WTC11 (cell line): Measurements from ENCODE around the gene AQP4. TPM values are rescaled to one million over a fixed set of nuclear protein-coding genes. Genes with fewer than 3 reads are reported as not detected.
A peak's percentile ranks its signal among the peaks of the same experiment; 100 is the strongest.

Experiments used
- ATAC-seq: fragments of 200-7000 bp; cut with Tn5 transposase; 2 replicates; pipeline ENCODE4 v1.10.0; 2021; ENCODE audit warnings: mild to moderate bottlenecking, moderate library complexity
- CTCF ChIA-PET: fragments of 300-600 bp; sonication (Branson Sonifier 250); formaldehyde crosslinking; loops from one replicate; lab custom pipeline; 2021; ENCODE audit warnings: antibody characterized with exemption; lab: Charles Lee
- POLR2A ChIA-PET: fragments of 350-600 bp; sonication (Branson Sonifier 250); formaldehyde crosslinking; loops from one replicate; lab custom pipeline; 2021; ENCODE audit warnings: antibody characterized with exemption; lab: Charles Lee
- DNase-seq: peaks from one replicate; pipeline ENCODE4 v3.0.0; 2021; ENCODE audit warnings: low spot score
- H3K27ac Mint-ChIP-seq: 2 replicates; pipeline ENCODE4 v1.8.0; 2021; ENCODE audit warnings: mixed read lengths
- H3K27me3 Mint-ChIP-seq: 2 replicates; pipeline ENCODE4 v1.8.0; 2021; ENCODE audit warnings: low read depth, mild to moderate bottlenecking, moderate library complexity, mixed read lengths
- H3K36me3 Mint-ChIP-seq: 2 replicates; pipeline ENCODE4 v1.8.0; 2021; ENCODE audit warnings: mixed read lengths
- H3K4me1 Mint-ChIP-seq: 2 replicates; pipeline ENCODE4 v1.8.0; 2022; ENCODE audit warnings: mixed read lengths
- H3K4me3 Mint-ChIP-seq: 2 replicates; pipeline ENCODE4 v1.8.0; 2021; ENCODE audit warnings: mild to moderate bottlenecking, moderate library complexity, mixed read lengths
- H3K9me3 Mint-ChIP-seq: 2 replicates; pipeline ENCODE4 v1.8.0; 2021; ENCODE audit warnings: mixed read lengths
- ATF1 ChIP-seq: sonication (generic); formaldehyde crosslinking; IDR thresholded peaks from 2 replicates; pipeline ENCODE4 v1.8.1; 2023; ENCODE audit warnings: mild to moderate bottlenecking, moderate library complexity, missing genetic modification reagents
- CBFB ChIP-seq: sonication (generic); formaldehyde crosslinking; IDR thresholded peaks from 2 replicates; pipeline ENCODE4 v1.8.1; 2022; ENCODE audit warnings: mild to moderate bottlenecking, low read depth, missing genetic modification reagents
- CREM ChIP-seq: sonication (generic); formaldehyde crosslinking; IDR thresholded peaks from 2 replicates; pipeline ENCODE4 v1.8.1; 2022; ENCODE audit warnings: mild to moderate bottlenecking, missing genetic modification reagents, moderate library complexity
- FOXJ3 ChIP-seq: sonication (generic); formaldehyde crosslinking; IDR thresholded peaks from 2 replicates; pipeline ENCODE4 v1.9.0; 2021; ENCODE audit warnings: missing genetic modification reagents, mild to moderate bottlenecking, borderline replicate concordance
- GABPB1 ChIP-seq: sonication (generic); formaldehyde crosslinking; IDR thresholded peaks from 2 replicates; pipeline ENCODE4 v1.8.1; 2023; ENCODE audit warnings: mild to moderate bottlenecking, missing genetic modification reagents
- JAZF1 ChIP-seq: fragments of 250-450 bp; sonication (Bioruptor Pico); IDR thresholded peaks from 2 replicates; pipeline ENCODE4 v1.9.0; 2021; ENCODE audit warnings: moderate library complexity, mild to moderate bottlenecking, inconsistent platforms
- JUN ChIP-seq: sonication (generic); formaldehyde crosslinking; IDR thresholded peaks from 2 replicates; pipeline ENCODE4 v1.8.0; 2023; ENCODE audit warnings: mild to moderate bottlenecking, missing genetic modification reagents
- KAT7 ChIP-seq: sonication (generic); formaldehyde crosslinking; IDR thresholded peaks from 2 replicates; pipeline ENCODE4 v1.8.1; 2023; ENCODE audit warnings: missing genetic modification reagents, mild to moderate bottlenecking, borderline replicate concordance
- MXD4 ChIP-seq: fragments of 250-450 bp; sonication (Bioruptor Pico); IDR thresholded peaks from 2 replicates; pipeline ENCODE4 v1.8.0; 2021; ENCODE audit warnings: mild to moderate bottlenecking, moderate library complexity, borderline replicate concordance
- OVOL2 ChIP-seq: fragments of 250-450 bp; sonication (Bioruptor Pico); IDR thresholded peaks from 2 replicates; pipeline ENCODE4 v1.9.0; 2021; ENCODE audit warnings: mild to moderate bottlenecking, borderline replicate concordance
- SMAD3 ChIP-seq: sonication (generic); formaldehyde crosslinking; IDR thresholded peaks from 2 replicates; pipeline ENCODE4 v1.8.0; 2022; ENCODE audit warnings: missing genetic modification reagents, mild to moderate bottlenecking, borderline replicate concordance
- SMAD4 ChIP-seq: sonication (generic); formaldehyde crosslinking; IDR thresholded peaks from 2 replicates; pipeline ENCODE4 v1.8.0; 2022; ENCODE audit warnings: mild to moderate bottlenecking, missing genetic modification reagents
- SOX15 ChIP-seq: fragments of 250-450 bp; sonication (Bioruptor Pico); IDR thresholded peaks from 2 replicates; pipeline ENCODE4 v1.9.0; 2021; ENCODE audit warnings: mild to moderate bottlenecking
- total RNA-seq: library from RNA; stranded (reverse); gene quantifications from 3 replicates; pipeline ENCODE4 v1.2.3, GENCODE V29; 2021
- TF ChIP-seq, protein P1 (sequence below): sonication (generic); formaldehyde crosslinking; IDR thresholded peaks from 2 replicates; pipeline ENCODE4 v1.8.1; 2022; ENCODE audit warnings: missing genetic modification reagents, borderline replicate concordance
- TF ChIP-seq, protein P2 (sequence below): sonication (generic); formaldehyde crosslinking; IDR thresholded peaks from 2 replicates; pipeline ENCODE4 v1.8.1; 2023; ENCODE audit warnings: mild to moderate bottlenecking, missing genetic modification reagents, moderate library complexity
- TF ChIP-seq, protein P3 (sequence below): fragments of 250-450 bp; sonication (Bioruptor Pico); conservative IDR thresholded peaks from 2 replicates; pipeline ENCODE4 v1.9.0; 2021; ENCODE audit warnings: mild to moderate bottlenecking
- TF ChIP-seq, protein P4 (sequence below): fragments of 250-450 bp; sonication (Bioruptor Pico); IDR thresholded peaks from 2 replicates; pipeline ENCODE4 v1.9.0; 2021; ENCODE audit warnings: mild to moderate bottlenecking
- TF ChIP-seq, protein P5 (sequence below): fragments of 200-600 bp; IDR thresholded peaks from 2 replicates; pipeline ENCODE4 v1.8.0; 2022; ENCODE audit warnings: antibody characterized with exemption
- TF ChIP-seq, protein P6 (sequence below): sonication (generic); formaldehyde crosslinking; IDR thresholded peaks from 2 replicates; pipeline ENCODE4 v1.8.1; 2023; ENCODE audit warnings: mild to moderate bottlenecking, missing genetic modification reagents, borderline replicate concordance

Gene AQP4
- total RNA-seq, 1 experiment from 2014 or later, result 4.5 TPM

DNA sequence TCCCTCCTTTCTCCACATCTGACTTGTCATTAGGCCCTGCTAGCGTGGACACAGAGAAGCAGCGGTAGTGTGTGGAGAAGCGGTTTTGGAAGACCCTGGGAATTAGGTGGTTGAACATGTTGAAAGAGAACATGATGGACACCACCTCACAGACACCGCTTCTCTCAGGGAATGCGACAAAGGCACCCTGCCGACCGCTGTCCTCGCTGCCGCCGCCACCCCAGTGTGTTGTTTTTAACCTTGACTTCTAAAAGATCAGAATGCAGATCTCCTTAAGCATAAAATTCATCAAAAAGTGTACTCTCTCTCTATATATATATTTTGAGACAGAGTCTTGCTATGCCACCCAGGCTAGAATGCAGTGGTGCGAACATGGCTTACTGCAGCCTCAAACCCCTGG lies 33.2 kb downstream of the AQP4 start:
- ATAC-seq, result no peak
- no peak overlapping the region for H3K4me3 Mint-ChIP-seq
- TF ChIP-seq JUN (CRISPR knock-in tag) (no peak), FOXJ3 (CRISPR knock-in tag) (no peak), ATF1 (CRISPR knock-in tag) (no peak), GABPB1 (CRISPR knock-in tag) (no peak), OVOL2 (CRISPR knock-in tag) (no peak), CBFB (no peak)
- TF ChIP-seq, protein P1, sequence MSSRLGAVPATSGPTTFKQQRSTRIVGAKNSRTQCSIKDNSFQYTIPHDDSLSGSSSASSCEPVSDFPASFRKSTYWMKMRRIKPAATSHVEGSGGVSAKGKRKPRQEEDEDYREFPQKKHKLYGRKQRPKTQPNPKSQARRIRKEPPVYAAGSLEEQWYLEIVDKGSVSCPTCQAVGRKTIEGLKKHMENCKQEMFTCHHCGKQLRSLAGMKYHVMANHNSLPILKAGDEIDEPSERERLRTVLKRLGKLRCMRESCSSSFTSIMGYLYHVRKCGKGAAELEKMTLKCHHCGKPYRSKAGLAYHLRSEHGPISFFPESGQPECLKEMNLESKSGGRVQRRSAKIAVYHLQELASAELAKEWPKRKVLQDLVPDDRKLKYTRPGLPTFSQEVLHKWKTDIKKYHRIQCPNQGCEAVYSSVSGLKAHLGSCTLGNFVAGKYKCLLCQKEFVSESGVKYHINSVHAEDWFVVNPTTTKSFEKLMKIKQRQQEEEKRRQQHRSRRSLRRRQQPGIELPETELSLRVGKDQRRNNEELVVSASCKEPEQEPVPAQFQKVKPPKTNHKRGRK (CRISPR knock-in tag), result no peak
- TF ChIP-seq, protein P2, sequence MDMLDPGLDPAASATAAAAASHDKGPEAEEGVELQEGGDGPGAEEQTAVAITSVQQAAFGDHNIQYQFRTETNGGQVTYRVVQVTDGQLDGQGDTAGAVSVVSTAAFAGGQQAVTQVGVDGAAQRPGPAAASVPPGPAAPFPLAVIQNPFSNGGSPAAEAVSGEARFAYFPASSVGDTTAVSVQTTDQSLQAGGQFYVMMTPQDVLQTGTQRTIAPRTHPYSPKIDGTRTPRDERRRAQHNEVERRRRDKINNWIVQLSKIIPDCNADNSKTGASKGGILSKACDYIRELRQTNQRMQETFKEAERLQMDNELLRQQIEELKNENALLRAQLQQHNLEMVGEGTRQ, result no peak
- no peaks in the 10 kb centered on the region for H3K36me3 Mint-ChIP-seq
- H3K4me1 Mint-ChIP-seq, result peaks cover 4% of the 10 kb centered on the region
- no peak for DNase-seq
- ChIA-PET POLR2A (no interaction called here), CTCF (no interaction called here)
- H3K27me3 Mint-ChIP-seq, result peaks cover 4% of the 10 kb centered on the region; the same call in 1 of the 2 replicates
- H3K9me3 Mint-ChIP-seq, result no peaks in the 10 kb centered on the region
- no peak overlapping the region for H3K27ac Mint-ChIP-seq

DNA sequence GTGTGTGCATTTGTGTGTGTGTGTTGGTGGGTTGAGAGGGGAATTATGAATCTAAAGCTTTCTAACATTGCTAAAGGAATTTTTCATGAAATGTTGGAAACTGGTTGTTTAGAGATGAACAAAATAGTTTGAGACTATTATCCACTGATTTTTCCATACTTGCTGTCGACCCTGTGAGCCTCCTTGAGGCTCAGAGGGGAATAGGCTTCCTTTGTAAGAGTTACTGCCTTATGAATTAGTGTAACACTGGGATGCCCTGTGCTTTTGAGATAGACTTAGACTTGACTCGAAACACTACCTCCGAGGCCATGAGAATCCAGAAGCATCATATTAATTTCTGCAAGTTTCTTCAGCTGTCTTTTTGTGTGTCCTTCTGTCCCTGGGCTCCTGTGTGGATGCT lies 37.9 kb downstream of the AQP4 start:
- POLR2A ChIA-PET, result interaction anchor here (1.0 kb wide), 1 partner anchor 36 kb away, joined by 11 read pairs; no protein-coding TSS in a partner anchor
- peaks cover 4% of the 10 kb centered on the region; the same call in 1 of the 2 replicates for H3K27me3 Mint-ChIP-seq
- TF ChIP-seq SMAD4 (CRISPR knock-in tag) (no peak), MXD4 (no peak), SMAD3 (CRISPR knock-in tag) (no peak), KAT7 (CRISPR knock-in tag) (no peak), JAZF1 (no peak), CREM (CRISPR knock-in tag) (no peak), SOX15 (CRISPR knock-in tag) (no peak)
- TF ChIP-seq, protein P3, sequence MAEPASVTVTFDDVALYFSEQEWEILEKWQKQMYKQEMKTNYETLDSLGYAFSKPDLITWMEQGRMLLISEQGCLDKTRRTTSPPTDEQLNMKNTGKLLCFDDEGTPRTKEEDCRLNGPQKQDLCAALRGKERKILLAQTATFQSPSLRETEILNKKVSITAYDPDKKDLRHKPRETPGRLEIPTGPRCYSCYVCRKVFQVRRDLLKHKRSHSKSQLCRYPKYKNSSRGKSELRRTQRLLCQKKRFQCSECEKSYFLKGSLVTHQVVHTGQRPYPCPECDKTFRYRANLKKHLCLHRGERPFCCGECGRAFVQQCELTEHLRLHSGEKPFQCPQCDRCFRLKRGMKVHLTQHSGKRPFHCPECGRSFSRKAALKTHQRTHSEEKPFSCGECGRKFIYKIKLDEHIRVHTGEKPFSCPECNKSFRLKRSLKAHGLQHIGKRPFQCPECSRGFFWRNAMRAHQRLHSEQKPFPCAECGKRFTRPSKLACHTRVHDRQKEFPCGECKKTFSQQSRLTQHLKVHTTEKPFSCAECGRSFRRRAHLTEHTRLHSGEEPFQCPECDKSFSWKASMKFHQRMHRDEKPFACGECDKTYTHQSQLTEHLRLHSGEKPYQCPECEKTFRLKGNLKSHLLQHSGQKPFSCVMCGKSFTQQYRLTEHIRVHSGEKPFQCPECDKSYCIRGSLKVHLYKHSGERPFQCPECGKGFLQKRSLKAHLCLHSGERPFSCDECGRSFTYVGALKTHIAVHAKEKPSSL (CRISPR knock-in tag), result no peak
- TF ChIP-seq, protein P4, sequence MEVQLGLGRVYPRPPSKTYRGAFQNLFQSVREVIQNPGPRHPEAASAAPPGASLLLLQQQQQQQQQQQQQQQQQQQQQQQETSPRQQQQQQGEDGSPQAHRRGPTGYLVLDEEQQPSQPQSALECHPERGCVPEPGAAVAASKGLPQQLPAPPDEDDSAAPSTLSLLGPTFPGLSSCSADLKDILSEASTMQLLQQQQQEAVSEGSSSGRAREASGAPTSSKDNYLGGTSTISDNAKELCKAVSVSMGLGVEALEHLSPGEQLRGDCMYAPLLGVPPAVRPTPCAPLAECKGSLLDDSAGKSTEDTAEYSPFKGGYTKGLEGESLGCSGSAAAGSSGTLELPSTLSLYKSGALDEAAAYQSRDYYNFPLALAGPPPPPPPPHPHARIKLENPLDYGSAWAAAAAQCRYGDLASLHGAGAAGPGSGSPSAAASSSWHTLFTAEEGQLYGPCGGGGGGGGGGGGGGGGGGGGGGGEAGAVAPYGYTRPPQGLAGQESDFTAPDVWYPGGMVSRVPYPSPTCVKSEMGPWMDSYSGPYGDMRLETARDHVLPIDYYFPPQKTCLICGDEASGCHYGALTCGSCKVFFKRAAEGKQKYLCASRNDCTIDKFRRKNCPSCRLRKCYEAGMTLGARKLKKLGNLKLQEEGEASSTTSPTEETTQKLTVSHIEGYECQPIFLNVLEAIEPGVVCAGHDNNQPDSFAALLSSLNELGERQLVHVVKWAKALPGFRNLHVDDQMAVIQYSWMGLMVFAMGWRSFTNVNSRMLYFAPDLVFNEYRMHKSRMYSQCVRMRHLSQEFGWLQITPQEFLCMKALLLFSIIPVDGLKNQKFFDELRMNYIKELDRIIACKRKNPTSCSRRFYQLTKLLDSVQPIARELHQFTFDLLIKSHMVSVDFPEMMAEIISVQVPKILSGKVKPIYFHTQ, result no peak
- TF ChIP-seq, protein P5, sequence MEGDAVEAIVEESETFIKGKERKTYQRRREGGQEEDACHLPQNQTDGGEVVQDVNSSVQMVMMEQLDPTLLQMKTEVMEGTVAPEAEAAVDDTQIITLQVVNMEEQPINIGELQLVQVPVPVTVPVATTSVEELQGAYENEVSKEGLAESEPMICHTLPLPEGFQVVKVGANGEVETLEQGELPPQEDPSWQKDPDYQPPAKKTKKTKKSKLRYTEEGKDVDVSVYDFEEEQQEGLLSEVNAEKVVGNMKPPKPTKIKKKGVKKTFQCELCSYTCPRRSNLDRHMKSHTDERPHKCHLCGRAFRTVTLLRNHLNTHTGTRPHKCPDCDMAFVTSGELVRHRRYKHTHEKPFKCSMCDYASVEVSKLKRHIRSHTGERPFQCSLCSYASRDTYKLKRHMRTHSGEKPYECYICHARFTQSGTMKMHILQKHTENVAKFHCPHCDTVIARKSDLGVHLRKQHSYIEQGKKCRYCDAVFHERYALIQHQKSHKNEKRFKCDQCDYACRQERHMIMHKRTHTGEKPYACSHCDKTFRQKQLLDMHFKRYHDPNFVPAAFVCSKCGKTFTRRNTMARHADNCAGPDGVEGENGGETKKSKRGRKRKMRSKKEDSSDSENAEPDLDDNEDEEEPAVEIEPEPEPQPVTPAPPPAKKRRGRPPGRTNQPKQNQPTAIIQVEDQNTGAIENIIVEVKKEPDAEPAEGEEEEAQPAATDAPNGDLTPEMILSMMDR, result no peak
- TF ChIP-seq, protein P6, sequence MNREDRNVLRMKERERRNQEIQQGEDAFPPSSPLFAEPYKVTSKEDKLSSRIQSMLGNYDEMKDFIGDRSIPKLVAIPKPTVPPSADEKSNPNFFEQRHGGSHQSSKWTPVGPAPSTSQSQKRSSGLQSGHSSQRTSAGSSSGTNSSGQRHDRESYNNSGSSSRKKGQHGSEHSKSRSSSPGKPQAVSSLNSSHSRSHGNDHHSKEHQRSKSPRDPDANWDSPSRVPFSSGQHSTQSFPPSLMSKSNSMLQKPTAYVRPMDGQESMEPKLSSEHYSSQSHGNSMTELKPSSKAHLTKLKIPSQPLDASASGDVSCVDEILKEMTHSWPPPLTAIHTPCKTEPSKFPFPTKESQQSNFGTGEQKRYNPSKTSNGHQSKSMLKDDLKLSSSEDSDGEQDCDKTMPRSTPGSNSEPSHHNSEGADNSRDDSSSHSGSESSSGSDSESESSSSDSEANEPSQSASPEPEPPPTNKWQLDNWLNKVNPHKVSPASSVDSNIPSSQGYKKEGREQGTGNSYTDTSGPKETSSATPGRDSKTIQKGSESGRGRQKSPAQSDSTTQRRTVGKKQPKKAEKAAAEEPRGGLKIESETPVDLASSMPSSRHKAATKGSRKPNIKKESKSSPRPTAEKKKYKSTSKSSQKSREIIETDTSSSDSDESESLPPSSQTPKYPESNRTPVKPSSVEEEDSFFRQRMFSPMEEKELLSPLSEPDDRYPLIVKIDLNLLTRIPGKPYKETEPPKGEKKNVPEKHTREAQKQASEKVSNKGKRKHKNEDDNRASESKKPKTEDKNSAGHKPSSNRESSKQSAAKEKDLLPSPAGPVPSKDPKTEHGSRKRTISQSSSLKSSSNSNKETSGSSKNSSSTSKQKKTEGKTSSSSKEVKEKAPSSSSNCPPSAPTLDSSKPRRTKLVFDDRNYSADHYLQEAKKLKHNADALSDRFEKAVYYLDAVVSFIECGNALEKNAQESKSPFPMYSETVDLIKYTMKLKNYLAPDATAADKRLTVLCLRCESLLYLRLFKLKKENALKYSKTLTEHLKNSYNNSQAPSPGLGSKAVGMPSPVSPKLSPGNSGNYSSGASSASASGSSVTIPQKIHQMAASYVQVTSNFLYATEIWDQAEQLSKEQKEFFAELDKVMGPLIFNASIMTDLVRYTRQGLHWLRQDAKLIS, result no peak
- no peak for DNase-seq
- CTCF ChIA-PET, result interaction anchor here (0.7 kb wide), 1 partner anchor 15 kb away, joined by 3 read pairs; no protein-coding TSS in a partner anchor
- ATAC-seq, result peak; percentile 60
- no peaks in the 10 kb centered on the region for H3K9me3 Mint-ChIP-seq
- no peaks in the 10 kb centered on the region for H3K36me3 Mint-ChIP-seq
- peaks cover 4% of the 10 kb centered on the region for H3K4me1 Mint-ChIP-seq
- H3K27ac Mint-ChIP-seq, result no peak overlapping the region
- H3K4me3 Mint-ChIP-seq, result no peak overlapping the region
